NCI-H1105 treated with DMSO at 0.1 percent for 48 hours (cell line): Measurements from ENCODE around the gene TMEM60.
A peak's percentile ranks its signal among the peaks of the same experiment; 100 is the strongest.
"Not testable (repeated sequence)": the region's sequence is repeated elsewhere in the genome, so short reads cannot be mapped to it uniquely, and the experiment has no call there.

Experiments
- DNase-seq: peaks from one replicate; lab custom pipeline; 2025; lab: John Stamatoyannopoulos, UW

The TMEM60 gene

GRCh38 chr7:77811516-77812289, 13.5 kb upstream of the TMEM60 start:
- no peak for DNase-seq

GRCh38 chr7:77808517-77808916, 10.3 kb upstream of the TMEM60 start:
- DNase-seq = no peak

GRCh38 chr7:77806425-77806824, 8.2 kb upstream of the TMEM60 start:
- DNase-seq = no peak

- DNase-seq = no peak
Measured at GRCh38 chr7:77802557-77803405, 4.5 kb upstream of the TMEM60 start.

GRCh38 chr7:77800730-77801129, 2.5 kb upstream of the TMEM60 start:
- no peak for DNase-seq

GRCh38 chr7:77800158-77800557, 1.9 kb upstream of the TMEM60 start:
- DNase-seq = no peak

- DNase-seq = peak; percentile 26
Measured at GRCh38 chr7:77799078-77799964, 1.1 kb upstream of the TMEM60 start.

- no peak for DNase-seq
Measured at GRCh38 chr7:77797734-77798393, 370 bp downstream of the TMEM60 start.

- DNase-seq = peak; percentile 17
Measured at GRCh38 chr7:77796960-77797359, 1.3 kb downstream of the TMEM60 start.

GRCh38 chr7:77796109-77796508, 2.1 kb downstream of the TMEM60 start:
- no peak for DNase-seq

GRCh38 chr7:77794000-77794399, 4.2 kb downstream of the TMEM60 start:
- no peak for DNase-seq

- DNase-seq = no peak
Measured at GRCh38 chr7:77791956-77792355, 6.3 kb downstream of the TMEM60 start.

- DNase-seq = peak; percentile 61
Measured at GRCh38 chr7:77791336-77791735, 6.9 kb downstream of the TMEM60 start.

- no peak for DNase-seq
Measured at GRCh38 chr7:77788327-77788902, 9.8 kb downstream of the TMEM60 start.

- DNase-seq = no peak
Measured at GRCh38 chr7:77786741-77787140, 11.5 kb downstream of the TMEM60 start.

- no peak for DNase-seq
Measured at GRCh38 chr7:77786018-77786417, 12.2 kb downstream of the TMEM60 start.

- not testable (repeated sequence) for DNase-seq
Measured at GRCh38 chr7:77784426-77784825, 13.8 kb downstream of the TMEM60 start.

GRCh38 chr7:77783545-77783944, 14.7 kb downstream of the TMEM60 start:
- DNase-seq = no peak

GRCh38 chr7:77783111-77783510, 15.1 kb downstream of the TMEM60 start:
- no peak for DNase-seq

- DNase-seq = no peak
Measured at GRCh38 chr7:77782383-77782782, 15.9 kb downstream of the TMEM60 start.

GRCh38 chr7:77778535-77778934, 19.7 kb downstream of the TMEM60 start:
- DNase-seq = no peak
